OCI-M2 (cell line): ENCODE measurements around the gene VWF.
"Not testable (repeated sequence)": the region's sequence is repeated elsewhere in the genome, so short reads cannot be mapped to it uniquely, and the experiment has no call there.

Source experiments
- DNase-seq: peaks from one replicate; lab custom pipeline; 2025; ENCODE audit not compliant: unreplicated experiment; lab: John Stamatoyannopoulos, UW

Gene VWF

GRCh38 chr12:6106218-6106617 is 18.3 kb downstream of the VWF start:
- DNase-seq, result no peak

GRCh38 chr12:6104842-6105241 is 19.6 kb downstream of the VWF start:
- no peak for DNase-seq

- no peak for DNase-seq
These were observed 20.4 kb downstream of the VWF start for GRCh38 chr12:6104027-6104426.

GRCh38 chr12:6102021-6102420 is 22.4 kb downstream of the VWF start:
- DNase-seq, result not testable (repeated sequence)

- no peak for DNase-seq
These were observed 25.2 kb downstream of the VWF start for GRCh38 chr12:6099316-6099715.

- no peak for DNase-seq
These were observed 27.1 kb downstream of the VWF start for GRCh38 chr12:6097411-6097810.

GRCh38 chr12:6096527-6096926 is 27.9 kb downstream of the VWF start:
- no peak for DNase-seq

GRCh38 chr12:6095269-6095668 is 29.2 kb downstream of the VWF start:
- no peak for DNase-seq

- no peak for DNase-seq
These were observed 30.7 kb downstream of the VWF start for GRCh38 chr12:6093764-6094163.

- no peak for DNase-seq
These were observed 31.4 kb downstream of the VWF start for GRCh38 chr12:6092784-6093722.

- no peak for DNase-seq
These were observed 32.5 kb downstream of the VWF start for GRCh38 chr12:6091786-6092566.

- DNase-seq, result no peak
These were observed 33.7 kb downstream of the VWF start for GRCh38 chr12:6090803-6091202.

GRCh38 chr12:6088921-6089747 is 35.3 kb downstream of the VWF start:
- DNase-seq, result no peak

GRCh38 chr12:6086316-6086715 is 38.2 kb downstream of the VWF start:
- no peak for DNase-seq

GRCh38 chr12:6085841-6086240 is 38.6 kb downstream of the VWF start:
- DNase-seq, result no peak

GRCh38 chr12:6084969-6085450 is 39.5 kb downstream of the VWF start:
- no peak for DNase-seq

GRCh38 chr12:6084261-6084968 is 40.1 kb downstream of the VWF start:
- DNase-seq, result no peak

- no peak for DNase-seq
These were observed 40.9 kb downstream of the VWF start for GRCh38 chr12:6083601-6084000.

- no peak for DNase-seq
These were observed 41.9 kb downstream of the VWF start for GRCh38 chr12:6082613-6083012.
